ENCODE data around the gene SCPEP1.

Gene SCPEP1

DNA sequence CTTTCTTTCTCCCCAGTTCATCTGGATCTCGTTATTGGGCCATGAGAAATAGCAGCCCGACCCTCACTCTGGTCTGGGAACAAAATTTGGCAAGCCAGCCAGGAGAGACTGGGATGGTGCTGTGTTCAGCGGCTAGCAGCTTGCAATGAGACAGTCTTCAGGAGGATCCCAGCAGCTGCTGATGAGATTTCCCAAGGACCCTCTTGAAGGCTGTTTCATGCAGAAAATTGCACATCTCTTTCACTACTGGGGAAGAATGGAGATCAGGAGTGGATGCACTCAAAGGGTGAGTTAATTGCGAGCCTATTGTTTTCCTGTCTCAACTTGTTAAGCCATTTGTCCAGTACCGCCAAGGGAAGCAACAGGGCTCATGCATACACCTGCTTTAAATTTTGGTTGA, 11.6 kb upstream of the SCPEP1 start:
- no peak for DNase-seq (ENCODE audit: extremely low read depth, low read depth)
- TF ChIP-seq, protein P1, sequence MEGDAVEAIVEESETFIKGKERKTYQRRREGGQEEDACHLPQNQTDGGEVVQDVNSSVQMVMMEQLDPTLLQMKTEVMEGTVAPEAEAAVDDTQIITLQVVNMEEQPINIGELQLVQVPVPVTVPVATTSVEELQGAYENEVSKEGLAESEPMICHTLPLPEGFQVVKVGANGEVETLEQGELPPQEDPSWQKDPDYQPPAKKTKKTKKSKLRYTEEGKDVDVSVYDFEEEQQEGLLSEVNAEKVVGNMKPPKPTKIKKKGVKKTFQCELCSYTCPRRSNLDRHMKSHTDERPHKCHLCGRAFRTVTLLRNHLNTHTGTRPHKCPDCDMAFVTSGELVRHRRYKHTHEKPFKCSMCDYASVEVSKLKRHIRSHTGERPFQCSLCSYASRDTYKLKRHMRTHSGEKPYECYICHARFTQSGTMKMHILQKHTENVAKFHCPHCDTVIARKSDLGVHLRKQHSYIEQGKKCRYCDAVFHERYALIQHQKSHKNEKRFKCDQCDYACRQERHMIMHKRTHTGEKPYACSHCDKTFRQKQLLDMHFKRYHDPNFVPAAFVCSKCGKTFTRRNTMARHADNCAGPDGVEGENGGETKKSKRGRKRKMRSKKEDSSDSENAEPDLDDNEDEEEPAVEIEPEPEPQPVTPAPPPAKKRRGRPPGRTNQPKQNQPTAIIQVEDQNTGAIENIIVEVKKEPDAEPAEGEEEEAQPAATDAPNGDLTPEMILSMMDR (IDR thresholded peaks at IDR 0.05; ENCODE audit: low read depth, low read length), result no peak

DNA sequence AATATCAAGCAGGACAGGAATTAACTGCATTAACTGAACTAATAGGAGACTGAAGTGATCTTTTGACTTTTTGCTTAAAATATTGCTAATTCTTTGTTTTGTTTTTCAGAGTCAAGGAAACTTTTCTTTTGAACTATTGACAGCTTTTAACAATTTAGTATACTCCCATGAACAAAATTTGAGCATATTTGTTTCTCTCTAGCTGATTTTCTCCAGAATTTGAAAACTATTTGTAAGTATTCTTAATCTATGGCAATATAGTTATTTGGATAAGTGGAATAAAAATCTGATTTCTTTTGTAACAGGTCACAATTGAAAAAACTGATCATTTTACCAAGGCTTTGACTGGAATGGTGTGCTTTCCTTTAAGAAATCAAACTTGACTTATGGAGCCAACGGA, 7.0 kb upstream of the SCPEP1 start:
- TF ChIP-seq, protein P1 (IDR thresholded peaks at IDR 0.05; ENCODE audit: low read depth, low read length), result no peak
- DNase-seq (ENCODE audit: extremely low read depth, low read depth), result no peak

DNA sequence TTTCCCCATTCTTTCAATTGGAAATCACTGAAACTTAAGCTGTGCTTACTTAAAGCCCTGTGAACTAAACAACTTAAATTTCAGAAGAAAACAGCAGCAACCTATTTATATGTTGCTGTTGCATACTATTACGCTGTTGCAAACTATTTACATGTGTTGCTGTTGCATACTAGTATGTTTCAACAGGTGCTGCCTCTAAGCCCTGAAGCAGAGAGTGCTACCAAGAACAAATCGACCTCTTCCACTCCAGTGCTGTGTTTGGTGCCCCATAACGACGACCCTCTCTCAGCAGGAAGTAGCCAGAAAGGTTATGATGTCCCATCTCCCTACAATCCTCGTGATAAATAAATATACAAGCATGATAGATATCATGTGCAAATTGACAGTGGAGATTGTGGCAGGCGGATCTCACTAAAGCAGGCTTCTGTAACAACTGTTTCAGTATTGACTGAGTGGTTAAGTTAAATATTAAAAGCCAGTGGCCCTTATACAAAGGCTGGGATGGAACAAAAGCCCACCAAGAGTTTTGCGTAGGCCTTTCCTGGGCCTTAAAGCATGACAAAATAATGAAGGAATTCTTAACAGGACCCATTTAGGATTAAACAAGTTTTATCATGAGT, 5.7 kb upstream of the SCPEP1 start:
- TF ChIP-seq, protein P1 (IDR thresholded peaks at IDR 0.05; ENCODE audit: low read depth, low read length), result no peak

DNA sequence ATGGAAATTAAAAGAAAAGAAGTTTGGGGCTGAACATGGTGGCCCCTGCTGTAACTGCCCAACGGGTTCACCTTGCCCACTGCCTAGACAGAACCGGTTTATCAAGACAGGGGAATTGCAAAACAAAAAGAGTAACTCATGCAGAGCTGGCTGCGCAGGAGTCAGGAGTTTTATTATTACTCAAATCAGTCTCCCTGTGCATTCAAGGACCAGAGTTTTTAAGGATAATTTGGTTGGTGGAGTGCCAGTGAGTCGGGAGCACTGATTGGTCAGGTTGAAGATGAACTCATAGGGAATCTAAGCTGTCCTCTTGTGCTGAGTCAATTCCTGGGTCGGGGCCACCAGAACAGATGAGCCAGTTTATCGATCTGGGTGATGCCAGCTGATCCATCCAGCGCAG, 4.4 kb upstream of the SCPEP1 start:
- no peak for DNase-seq (ENCODE audit: extremely low read depth, low read depth)
- TF ChIP-seq, protein P1 (IDR thresholded peaks at IDR 0.05; ENCODE audit: low read depth, low read length), result no peak

More for the DNA sequence above, 5.7 kb upstream of the SCPEP1 start:
- no peak for DNase-seq (ENCODE audit: extremely low read depth, low read depth)

DNA sequence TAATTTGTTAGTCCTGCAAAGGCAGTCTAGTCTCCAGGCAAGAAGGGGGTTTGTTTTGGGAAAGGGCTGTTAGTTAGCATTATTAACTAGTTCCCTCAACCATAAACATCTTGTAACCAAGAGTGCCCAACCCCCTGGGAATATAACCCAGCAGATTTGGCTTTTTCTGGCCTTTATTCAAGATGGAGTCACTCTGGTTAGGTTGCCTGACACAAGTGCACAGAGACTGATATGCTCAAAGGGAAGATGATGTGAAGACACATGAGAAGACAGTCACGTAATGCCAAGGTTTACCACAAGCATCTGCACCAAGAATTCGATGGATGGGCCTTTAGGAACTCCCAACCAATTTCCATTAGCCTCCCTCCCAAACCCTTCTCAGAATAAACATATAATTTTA, 3.9 kb upstream of the SCPEP1 start:
- DNase-seq (ENCODE audit: extremely low read depth, low read depth), result no peak
- TF ChIP-seq, protein P1 (IDR thresholded peaks at IDR 0.05; ENCODE audit: low read depth, low read length), result no peak

DNA sequence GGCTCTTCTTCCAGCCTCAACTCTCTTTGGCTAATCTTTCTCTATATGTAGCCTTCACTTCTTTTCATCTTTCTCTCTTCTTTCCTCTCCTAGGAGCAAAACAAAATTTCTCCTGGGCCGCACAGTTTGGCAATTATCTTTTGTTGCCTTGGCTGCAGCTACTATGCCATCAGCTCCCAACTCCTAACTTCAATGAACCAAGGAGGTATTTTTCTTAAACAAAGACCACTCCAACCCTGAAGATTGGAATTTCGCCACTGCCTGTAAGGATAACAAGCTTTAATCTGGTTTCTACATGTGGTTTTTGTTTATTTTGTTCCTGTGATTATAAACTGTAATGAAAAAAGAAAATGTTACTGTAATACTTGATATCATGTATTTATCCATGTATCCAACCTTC, 2.3 kb upstream of the SCPEP1 start:
- DNase-seq (ENCODE audit: extremely low read depth, low read depth), result no peak
- TF ChIP-seq, protein P1 (IDR thresholded peaks at IDR 0.05; ENCODE audit: low read depth, low read length), result no peak

DNA sequence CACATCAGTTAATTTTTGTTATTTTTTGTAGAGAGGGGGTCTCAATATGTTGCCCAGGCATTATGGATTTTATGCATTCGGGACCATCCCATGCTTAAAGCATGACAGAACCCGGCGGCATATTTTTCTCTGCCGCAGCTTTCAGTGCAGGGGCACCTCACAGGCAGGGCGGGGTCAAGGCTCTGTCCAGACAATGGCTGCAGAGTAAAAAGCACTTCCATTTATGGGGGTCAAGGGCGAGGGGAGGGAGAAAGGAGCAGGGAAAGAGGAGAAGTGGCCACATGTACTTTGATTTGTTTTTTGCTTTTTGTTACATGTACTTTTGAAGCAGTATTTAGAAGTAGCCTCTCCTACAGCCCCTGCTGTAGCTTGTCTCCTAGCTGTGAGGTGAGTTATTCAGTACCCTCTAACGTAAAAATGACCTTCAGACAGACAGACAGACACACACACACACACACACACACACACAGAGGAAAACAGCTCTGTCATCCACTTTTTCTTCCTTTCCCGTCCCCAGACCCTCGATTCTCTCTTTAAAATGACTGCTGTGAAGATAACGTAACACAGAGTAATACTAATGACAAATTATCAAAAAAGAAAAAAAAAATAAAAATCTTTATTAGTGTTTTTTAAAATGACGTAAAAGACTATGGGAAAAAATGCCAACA, 856 bp upstream of the SCPEP1 start:
- TF ChIP-seq, protein P1 (IDR thresholded peaks at IDR 0.05; ENCODE audit: low read depth, low read length), result no peak
- no peak for DNase-seq (ENCODE audit: extremely low read depth, low read depth)
